GM12875 (cell line): ENCODE measurements around the gene PPFIBP2.

Source experiments
- H3K4me3 ChIP-seq: one replicate; pipeline ENCODE4 v1.5.1; 2011; ENCODE audit warnings: low read depth, low read length, control low read depth
- CTCF ChIP-seq: IDR thresholded peaks from 2 replicates; pipeline ENCODE4 v1.5.1; 2011; ENCODE audit warnings: low read depth, mild to moderate bottlenecking, control low read depth, inconsistent platforms, low read length, moderate library complexity, borderline replicate concordance; ENCODE audit not compliant: insufficient read depth

Gene PPFIBP2

GRCh38 chr11:7513234-7514098, at the start of gene PPFIBP2:
Gene PPFIBP2 (plus strand): TSS chr11:7513999. CDS start chr11:7549476, 35,477 bp downstream.
- peak; percentile 81 for TF ChIP-seq CTCF
- H3K4me3 ChIP-seq, result peak within 1 kb of the TSS; percentile 98

GRCh38 chr11:7467652-7468051, 46.1 kb upstream of the PPFIBP2 start:
- no peak overlapping the region for H3K4me3 ChIP-seq
- no peak for TF ChIP-seq CTCF

- no peak overlapping the region for H3K4me3 ChIP-seq
- TF ChIP-seq CTCF, result no peak
Measured at GRCh38 chr11:7469351-7469865, 44.4 kb upstream of the PPFIBP2 start.

DNA sequence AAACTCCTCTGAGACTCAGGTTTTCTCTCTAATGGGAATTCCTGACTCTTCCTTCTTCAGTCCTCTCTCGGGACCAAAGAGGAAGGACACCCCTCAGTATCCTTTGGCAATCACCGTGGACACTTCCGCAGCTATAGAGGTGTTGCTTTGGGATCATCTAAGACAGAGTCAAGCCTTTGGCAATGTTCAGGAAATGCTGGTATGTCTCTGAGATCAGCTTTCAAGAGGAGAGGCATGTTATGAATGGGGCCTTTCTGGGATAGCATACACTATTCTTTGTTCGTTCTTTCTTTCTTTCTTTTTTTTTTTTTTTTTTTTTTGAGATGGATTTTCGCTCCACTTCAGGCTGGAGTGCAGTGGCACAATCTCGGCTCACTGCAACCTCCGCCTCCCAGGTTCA, 42.7 kb upstream of the PPFIBP2 start:
- H3K4me3 ChIP-seq, result no peak overlapping the region
- no peak for TF ChIP-seq CTCF

DNA sequence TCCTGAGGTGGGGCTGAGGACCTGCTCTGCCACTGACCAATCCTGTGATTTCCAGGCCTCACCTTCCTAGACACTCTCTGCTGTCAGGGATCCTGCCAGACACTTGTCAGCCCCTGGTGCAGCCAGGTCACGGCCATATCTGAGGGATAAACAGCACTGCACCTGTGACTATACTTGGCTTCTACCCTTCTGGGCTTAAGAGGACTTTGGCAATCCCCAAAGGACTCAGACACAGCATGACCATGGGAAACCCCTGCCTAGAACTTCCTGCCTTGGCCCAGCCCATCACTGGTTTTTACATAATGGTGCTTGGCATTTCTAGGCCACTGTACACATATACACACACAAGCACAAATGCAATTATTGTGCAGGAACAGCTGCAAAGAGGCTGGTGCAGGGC, 40.1 kb upstream of the PPFIBP2 start:
- H3K4me3 ChIP-seq, result no peak overlapping the region
- TF ChIP-seq CTCF, result no peak

- TF ChIP-seq CTCF, result no peak
Measured at GRCh38 chr11:7480113-7480512, 33.7 kb upstream of the PPFIBP2 start.

GRCh38 chr11:7484131-7484530, 29.7 kb upstream of the PPFIBP2 start:
- H3K4me3 ChIP-seq, result no peak overlapping the region
- no peak for TF ChIP-seq CTCF

More at GRCh38 chr11:7480113-7480512, 33.7 kb upstream of the PPFIBP2 start:
- H3K4me3 ChIP-seq, result no peak overlapping the region
